ENCODE data around the gene TTC24. TPM values are rescaled to one million over a fixed set of nuclear protein-coding genes. Genes with fewer than 3 reads are reported as not detected.

The TTC24 gene
- polyA plus RNA-seq, 1 donor from 2014 or later = not detected

DNA sequence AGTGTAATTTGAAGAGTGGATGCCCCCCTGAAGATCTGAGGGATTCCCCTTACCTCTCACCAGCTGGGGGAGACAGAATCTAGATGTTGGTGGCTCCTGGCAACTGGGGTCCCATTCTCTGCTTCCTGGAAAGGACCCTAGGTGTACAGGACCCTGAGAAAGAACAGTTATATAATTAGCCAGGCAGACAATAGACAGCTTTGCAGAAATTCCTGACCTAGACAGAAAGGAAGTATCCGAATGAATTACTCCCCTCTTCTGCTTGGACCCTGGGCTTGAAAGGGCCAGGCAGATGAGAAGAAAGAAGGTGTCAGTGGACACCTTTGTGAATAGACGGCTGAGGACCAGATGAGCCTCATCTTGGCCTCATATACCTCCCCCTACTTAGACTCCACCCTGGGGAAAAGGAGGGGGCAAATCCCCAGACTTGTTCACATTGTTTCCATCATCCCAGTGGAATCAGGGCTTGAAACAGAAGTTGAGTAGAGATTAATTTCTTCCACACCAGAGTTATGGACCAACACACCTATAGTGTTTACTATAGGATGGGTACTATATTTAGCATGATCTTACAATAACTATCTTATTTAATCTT lies 5.4 kb upstream of the TTC24 start:
- TF ChIP-seq, protein P1, sequence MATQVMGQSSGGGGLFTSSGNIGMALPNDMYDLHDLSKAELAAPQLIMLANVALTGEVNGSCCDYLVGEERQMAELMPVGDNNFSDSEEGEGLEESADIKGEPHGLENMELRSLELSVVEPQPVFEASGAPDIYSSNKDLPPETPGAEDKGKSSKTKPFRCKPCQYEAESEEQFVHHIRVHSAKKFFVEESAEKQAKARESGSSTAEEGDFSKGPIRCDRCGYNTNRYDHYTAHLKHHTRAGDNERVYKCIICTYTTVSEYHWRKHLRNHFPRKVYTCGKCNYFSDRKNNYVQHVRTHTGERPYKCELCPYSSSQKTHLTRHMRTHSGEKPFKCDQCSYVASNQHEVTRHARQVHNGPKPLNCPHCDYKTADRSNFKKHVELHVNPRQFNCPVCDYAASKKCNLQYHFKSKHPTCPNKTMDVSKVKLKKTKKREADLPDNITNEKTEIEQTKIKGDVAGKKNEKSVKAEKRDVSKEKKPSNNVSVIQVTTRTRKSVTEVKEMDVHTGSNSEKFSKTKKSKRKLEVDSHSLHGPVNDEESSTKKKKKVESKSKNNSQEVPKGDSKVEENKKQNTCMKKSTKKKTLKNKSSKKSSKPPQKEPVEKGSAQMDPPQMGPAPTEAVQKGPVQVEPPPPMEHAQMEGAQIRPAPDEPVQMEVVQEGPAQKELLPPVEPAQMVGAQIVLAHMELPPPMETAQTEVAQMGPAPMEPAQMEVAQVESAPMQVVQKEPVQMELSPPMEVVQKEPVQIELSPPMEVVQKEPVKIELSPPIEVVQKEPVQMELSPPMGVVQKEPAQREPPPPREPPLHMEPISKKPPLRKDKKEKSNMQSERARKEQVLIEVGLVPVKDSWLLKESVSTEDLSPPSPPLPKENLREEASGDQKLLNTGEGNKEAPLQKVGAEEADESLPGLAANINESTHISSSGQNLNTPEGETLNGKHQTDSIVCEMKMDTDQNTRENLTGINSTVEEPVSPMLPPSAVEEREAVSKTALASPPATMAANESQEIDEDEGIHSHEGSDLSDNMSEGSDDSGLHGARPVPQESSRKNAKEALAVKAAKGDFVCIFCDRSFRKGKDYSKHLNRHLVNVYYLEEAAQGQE (IDR thresholded peaks at IDR 0.05; ENCODE audit: borderline replicate concordance) = no peak
- TF ChIP-seq TAF1 (IDR thresholded peaks at IDR 0.05; ENCODE audit: low read depth) (no peak), RAD21 (conservative IDR thresholded peaks at IDR 0.05) (no peak), MXI1 (conservative IDR thresholded peaks at IDR 0.05; ENCODE audit: poor library complexity, severe bottlenecking) (no peak), POLR2AphosphoS5 (IDR thresholded peaks at IDR 0.05) (no peak), EZH2 (IDR thresholded peaks at IDR 0.05; ENCODE audit: borderline replicate concordance, insufficient read depth, low read length, poor library complexity, severe bottlenecking) (no peak), SMC3 (conservative IDR thresholded peaks at IDR 0.05; ENCODE audit: poor library complexity) (no peak), EP300 (conservative IDR thresholded peaks at IDR 0.05; ENCODE audit: poor library complexity, severe bottlenecking) (no peak)
- TF ChIP-seq, protein P2, sequence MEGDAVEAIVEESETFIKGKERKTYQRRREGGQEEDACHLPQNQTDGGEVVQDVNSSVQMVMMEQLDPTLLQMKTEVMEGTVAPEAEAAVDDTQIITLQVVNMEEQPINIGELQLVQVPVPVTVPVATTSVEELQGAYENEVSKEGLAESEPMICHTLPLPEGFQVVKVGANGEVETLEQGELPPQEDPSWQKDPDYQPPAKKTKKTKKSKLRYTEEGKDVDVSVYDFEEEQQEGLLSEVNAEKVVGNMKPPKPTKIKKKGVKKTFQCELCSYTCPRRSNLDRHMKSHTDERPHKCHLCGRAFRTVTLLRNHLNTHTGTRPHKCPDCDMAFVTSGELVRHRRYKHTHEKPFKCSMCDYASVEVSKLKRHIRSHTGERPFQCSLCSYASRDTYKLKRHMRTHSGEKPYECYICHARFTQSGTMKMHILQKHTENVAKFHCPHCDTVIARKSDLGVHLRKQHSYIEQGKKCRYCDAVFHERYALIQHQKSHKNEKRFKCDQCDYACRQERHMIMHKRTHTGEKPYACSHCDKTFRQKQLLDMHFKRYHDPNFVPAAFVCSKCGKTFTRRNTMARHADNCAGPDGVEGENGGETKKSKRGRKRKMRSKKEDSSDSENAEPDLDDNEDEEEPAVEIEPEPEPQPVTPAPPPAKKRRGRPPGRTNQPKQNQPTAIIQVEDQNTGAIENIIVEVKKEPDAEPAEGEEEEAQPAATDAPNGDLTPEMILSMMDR (IDR thresholded peaks at IDR 0.05; ENCODE audit: poor library complexity, severe bottlenecking) = no peak
- Histone ChIP-seq H3K27me3 (ENCODE audit: insufficient read depth, low read depth, low read length) (no peaks in the 10 kb centered on the region), H3F3A (ENCODE audit: insufficient read depth, low read length, poor library complexity, severe bottlenecking) (no peaks in the 10 kb centered on the region), H3K36me3 (ENCODE audit: insufficient read depth, low read length) (no peaks in the 10 kb centered on the region), H3K9me3 (ENCODE audit: low read length) (no peaks in the 10 kb centered on the region), H3K4me2 (ENCODE audit: low read length) (no peak overlapping the region), H2AFZ (ENCODE audit: low read depth, low read length) (no peak overlapping the region), H3K79me2 (replicated peaks; ENCODE audit: insufficient read depth, low read length) (no peaks in the 10 kb centered on the region), H3K4me3 (ENCODE audit: low read length) (no peak overlapping the region), H4K20me1 (ENCODE audit: insufficient read depth) (no peaks in the 10 kb centered on the region), H3K9ac (ENCODE audit: low read length) (no peak overlapping the region), H3K27ac (ENCODE audit: low read length) (no peak overlapping the region), H3K9me2 (ENCODE audit: insufficient read depth, low read length) (no peaks in the 10 kb centered on the region)

GRCh38 chr1:156577550-156577949 lies 2.0 kb upstream of the TTC24 start:
- Histone ChIP-seq H3F3A (ENCODE audit: insufficient read depth, low read length, poor library complexity, severe bottlenecking) (no peaks in the 10 kb centered on the region), H3K9ac (ENCODE audit: low read length) (no peak overlapping the region), H4K20me1 (ENCODE audit: insufficient read depth) (no peaks in the 10 kb centered on the region), H3K27ac (ENCODE audit: low read length) (no peak overlapping the region), H3K36me3 (ENCODE audit: insufficient read depth, low read length) (no peaks in the 10 kb centered on the region), H2AFZ (ENCODE audit: low read depth, low read length) (no peak overlapping the region), H3K9me2 (ENCODE audit: insufficient read depth, low read length) (no peaks in the 10 kb centered on the region), H3K27me3 (ENCODE audit: insufficient read depth, low read depth, low read length) (no peaks in the 10 kb centered on the region), H3K9me3 (ENCODE audit: low read length) (no peaks in the 10 kb centered on the region), H3K4me2 (ENCODE audit: low read length) (no peak overlapping the region), H3K4me3 (ENCODE audit: low read length) (no peak overlapping the region), H3K79me2 (replicated peaks; ENCODE audit: insufficient read depth, low read length) (no peaks in the 10 kb centered on the region)
- no peak for TF ChIP-seq EP300 (conservative IDR thresholded peaks at IDR 0.05; ENCODE audit: poor library complexity, severe bottlenecking)
- TF ChIP-seq, protein P1 (IDR thresholded peaks at IDR 0.05; ENCODE audit: borderline replicate concordance) = no peak
- TF ChIP-seq SMC3 (conservative IDR thresholded peaks at IDR 0.05; ENCODE audit: poor library complexity) = no peak
- TF ChIP-seq POLR2AphosphoS5 (IDR thresholded peaks at IDR 0.05) = no peak
- TF ChIP-seq TAF1 (IDR thresholded peaks at IDR 0.05; ENCODE audit: low read depth) = no peak
- TF ChIP-seq, protein P2 (IDR thresholded peaks at IDR 0.05; ENCODE audit: poor library complexity, severe bottlenecking) = no peak
- no peak for TF ChIP-seq EZH2 (IDR thresholded peaks at IDR 0.05; ENCODE audit: borderline replicate concordance, insufficient read depth, low read length, poor library complexity, severe bottlenecking)
- no peak for TF ChIP-seq RAD21 (conservative IDR thresholded peaks at IDR 0.05)

Measured in neural cell (in vitro differentiated cells).